Activated CD4-positive, alpha-beta memory T cell treated with anti-CD3 and anti-CD28 coated beads for 36 hours (primary cell): Measurements from ENCODE around the gene KLHDC10. TPM values are rescaled to one million over a fixed set of nuclear protein-coding genes. Genes with fewer than 3 reads are reported as not detected.
A peak's percentile ranks its signal among the peaks of the same experiment; 100 is the strongest.

Source experiments
- CTCF ChIA-PET: fragments of 350-600 bp; sonication (Branson Sonifier 250); formaldehyde crosslinking; loops from one replicate; lab custom pipeline; 2021; ENCODE audit warnings: antibody characterized with exemption, inconsistent platforms; lab: Charles Lee
- POLR2A ChIA-PET: fragments of 350-600 bp; sonication (Branson Sonifier 250); formaldehyde crosslinking; loops from one replicate; lab custom pipeline; 2021; ENCODE audit warnings: antibody characterized with exemption; lab: Charles Lee
- DNase-seq: peaks from one replicate; pipeline ENCODE4 v3.0.0-alpha.2; 2020
- H3K27ac Mint-ChIP-seq: one replicate; pipeline ENCODE4 v1.8.0; 2021; ENCODE audit warnings: mixed read lengths
- H3K27me3 Mint-ChIP-seq: one replicate; pipeline ENCODE4 v1.8.0; 2021; ENCODE audit warnings: mixed read lengths
- H3K36me3 Mint-ChIP-seq: one replicate; pipeline ENCODE4 v1.8.0; 2021; ENCODE audit warnings: mixed read lengths
- H3K4me1 Mint-ChIP-seq: one replicate; pipeline ENCODE4 v1.8.0; 2021; ENCODE audit warnings: low read depth, mixed read lengths
- H3K4me3 Mint-ChIP-seq: one replicate; pipeline ENCODE4 v1.8.0; 2021; ENCODE audit warnings: mild to moderate bottlenecking, mixed read lengths
- H3K9me3 Mint-ChIP-seq: one replicate; pipeline ENCODE4 v1.8.0; 2021; ENCODE audit warnings: mixed read lengths
- intact Hi-C: fragments of 100-400 bp; cut with micrococcal nuclease; formaldehyde crosslinking; loops from one replicate; pipeline ENCODE4 v1.15.1; 2023
- total RNA-seq, 2 experiments: library from RNA; stranded (reverse); gene quantifications; one replicate each; pipeline ENCODE4 v1.2.3, GENCODE V29; 2021

KLHDC10 gene
- total RNA-seq, 2 experiments from 2014 or later: 16.4 to 16.8 TPM

GRCh38 chr7:130154131-130154500 is 83.8 kb downstream of the KLHDC10 start:
- CTCF ChIA-PET: no interaction called here
- Mint-ChIP-seq H3K4me1 (no peaks in the 10 kb centered on the region), H3K36me3 (peaks cover 15% of the 10 kb centered on the region), H3K27me3 (peaks cover 7% of the 10 kb centered on the region), H3K4me3 (no peak overlapping the region), H3K27ac (no peak overlapping the region), H3K9me3 (peaks cover 11% of the 10 kb centered on the region)
- POLR2A ChIA-PET: no interaction called here
- DNase-seq: no peak
- intact Hi-C loops: no loop called here

GRCh38 chr7:130154501-130155317 is 84.4 kb downstream of the KLHDC10 start:
- Mint-ChIP-seq H3K4me1 (no peaks in the 10 kb centered on the region), H3K27me3 (peaks cover 6% of the 10 kb centered on the region), H3K36me3 (peaks cover 20% of the 10 kb centered on the region), H3K9me3 (peaks cover 11% of the 10 kb centered on the region), H3K4me3 (no peak overlapping the region), H3K27ac (no peak overlapping the region)
- intact Hi-C loops: no loop called here
- CTCF ChIA-PET: no interaction called here
- POLR2A ChIA-PET: no interaction called here
- DNase-seq: no peak

GRCh38 chr7:130156140-130156539 is 85.8 kb downstream of the KLHDC10 start:
- intact Hi-C loops: no loop called here
- no peaks in the 10 kb centered on the region for H3K4me1 Mint-ChIP-seq
- CTCF ChIA-PET: no interaction called here
- no peak overlapping the region for H3K4me3 Mint-ChIP-seq
- no peak for DNase-seq
- peaks cover 3% of the 10 kb centered on the region for H3K27me3 Mint-ChIP-seq
- POLR2A ChIA-PET: no interaction called here
- peaks cover 21% of the 10 kb centered on the region for H3K9me3 Mint-ChIP-seq
- no peak overlapping the region for H3K27ac Mint-ChIP-seq
- H3K36me3 Mint-ChIP-seq: peaks cover 34% of the 10 kb centered on the region

GRCh38 chr7:130157700-130158099 is 87.4 kb downstream of the KLHDC10 start:
- Mint-ChIP-seq H3K27me3 (peaks cover 3% of the 10 kb centered on the region), H3K9me3 (peaks cover 21% of the 10 kb centered on the region), H3K4me1 (no peaks in the 10 kb centered on the region), H3K4me3 (no peak overlapping the region), H3K27ac (no peak overlapping the region), H3K36me3 (peaks cover 46% of the 10 kb centered on the region)
- ChIA-PET POLR2A (interaction anchor here (0.6 to 1.2 kb wide), 2 partner anchors 11 to 47 kb away, joined by 3 read pairs; no protein-coding TSS in a partner anchor), CTCF (no interaction called here)
- DNase-seq: no peak
- intact Hi-C loops: no loop called here

- H3K27ac Mint-ChIP-seq: no peak overlapping the region
- no peaks in the 10 kb centered on the region for H3K4me1 Mint-ChIP-seq
- CTCF ChIA-PET: interaction anchor here (1.1 kb wide), 1 partner anchor 11 kb away, joined by 3 read pairs; no protein-coding TSS in a partner anchor
- H3K27me3 Mint-ChIP-seq: peaks cover 3% of the 10 kb centered on the region
- no peak for DNase-seq
- peaks cover 21% of the 10 kb centered on the region for H3K9me3 Mint-ChIP-seq
- POLR2A ChIA-PET: no interaction called here
- H3K36me3 Mint-ChIP-seq: peaks cover 62% of the 10 kb centered on the region
- intact Hi-C loops: no loop called here
- H3K4me3 Mint-ChIP-seq: no peak overlapping the region
Measured at GRCh38 chr7:130160023-130160422, 89.7 kb downstream of the KLHDC10 start.

- H3K4me1 Mint-ChIP-seq: no peaks in the 10 kb centered on the region
- peaks cover 2% of the 10 kb centered on the region for H3K27me3 Mint-ChIP-seq
- H3K27ac Mint-ChIP-seq: no peak overlapping the region
- no peak for DNase-seq
- no peak overlapping the region for H3K4me3 Mint-ChIP-seq
- H3K36me3 Mint-ChIP-seq: peaks cover 66% of the 10 kb centered on the region
- CTCF ChIA-PET: interaction anchor here (0.6 to 1.1 kb wide), 3 partner anchors 11 to 556 kb away, joined by 3 read pairs; no protein-coding TSS in a partner anchor
- H3K9me3 Mint-ChIP-seq: peaks cover 20% of the 10 kb centered on the region
- POLR2A ChIA-PET: interaction anchor here (0.6 kb wide), 1 partner anchor 17 kb away, joined by 3 read pairs; no protein-coding TSS in a partner anchor
- intact Hi-C loops: no loop called here
Measured at GRCh38 chr7:130160455-130160854, 90.1 kb downstream of the KLHDC10 start.

- Mint-ChIP-seq H3K9me3 (peaks cover 14% of the 10 kb centered on the region), H3K27ac (no peak overlapping the region), H3K27me3 (no peaks in the 10 kb centered on the region), H3K4me1 (no peaks in the 10 kb centered on the region), H3K4me3 (no peak overlapping the region), H3K36me3 (peaks cover 66% of the 10 kb centered on the region)
- ChIA-PET CTCF (no interaction called here), POLR2A (no interaction called here)
- DNase-seq: no peak
- intact Hi-C loops: no loop called here
Measured at GRCh38 chr7:130162196-130162595, 91.9 kb downstream of the KLHDC10 start.

GRCh38 chr7:130174237-130174959 is 104.1 kb downstream of the KLHDC10 start:
- H3K27me3 Mint-ChIP-seq: no peaks in the 10 kb centered on the region
- H3K4me1 Mint-ChIP-seq: no peaks in the 10 kb centered on the region
- H3K36me3 Mint-ChIP-seq: peaks cover 32% of the 10 kb centered on the region
- H3K9me3 Mint-ChIP-seq: no peaks in the 10 kb centered on the region
- no peak for DNase-seq
- intact Hi-C loops: no loop called here
- ChIA-PET CTCF (interaction anchor here (0.6 kb wide), 1 partner anchor 16 kb away, joined by 3 read pairs; no protein-coding TSS in a partner anchor), POLR2A (no interaction called here)
- no peak overlapping the region for H3K27ac Mint-ChIP-seq
- H3K4me3 Mint-ChIP-seq: no peak overlapping the region

GRCh38 chr7:130178251-130178650 is 107.9 kb downstream of the KLHDC10 start:
- Mint-ChIP-seq H3K9me3 (no peaks in the 10 kb centered on the region), H3K27me3 (no peaks in the 10 kb centered on the region), H3K27ac (no peak overlapping the region), H3K36me3 (peaks cover 45% of the 10 kb centered on the region), H3K4me1 (peaks cover 26% of the 10 kb centered on the region), H3K4me3 (no peak overlapping the region)
- DNase-seq: no peak
- intact Hi-C loops: no loop called here
- ChIA-PET CTCF (no interaction called here), POLR2A (interaction anchor here (1.1 kb wide), 1 partner anchor 26 kb away, joined by 3 read pairs; no protein-coding TSS in a partner anchor)

- Mint-ChIP-seq H3K27ac (no peak overlapping the region), H3K36me3 (peaks cover 42% of the 10 kb centered on the region), H3K4me3 (no peak overlapping the region), H3K27me3 (no peaks in the 10 kb centered on the region), H3K4me1 (peaks cover 31% of the 10 kb centered on the region), H3K9me3 (no peaks in the 10 kb centered on the region)
- no peak for DNase-seq
- CTCF ChIA-PET: no interaction called here
- intact Hi-C loops: loop anchor here (1.0 to 10.0 kb wide), 9 partner anchors 26 to 745 kb away; partner anchors contain the start of genes STRIP2, TMEM209 and UBE2H
- POLR2A ChIA-PET: interaction anchor here (2.3 kb wide), 1 partner anchor 26 kb away, joined by 8 read pairs; the partner anchor contains the start of gene TMEM209
Measured at GRCh38 chr7:130179631-130180030, 109.3 kb downstream of the KLHDC10 start.

GRCh38 chr7:130180571-130181262 is 110.4 kb downstream of the KLHDC10 start:
- peak overlapping the region; percentile 86 for H3K27ac Mint-ChIP-seq
- peak; percentile 79 for DNase-seq
- H3K36me3 Mint-ChIP-seq: peaks cover 46% of the 10 kb centered on the region
- H3K4me3 Mint-ChIP-seq: no peak overlapping the region
- CTCF ChIA-PET: interaction anchor here (1.4 to 1.6 kb wide), 2 partner anchors 111 to 577 kb away, joined by 3 read pairs; partner anchors contain the start of gene KLHDC10
- POLR2A ChIA-PET: interaction anchor here (2.3 kb wide), 1 partner anchor 25 kb away, joined by 8 read pairs; the partner anchor contains the start of gene TMEM209
- H3K27me3 Mint-ChIP-seq: no peaks in the 10 kb centered on the region
- no peaks in the 10 kb centered on the region for H3K9me3 Mint-ChIP-seq
- peaks cover 33% of the 10 kb centered on the region for H3K4me1 Mint-ChIP-seq
- intact Hi-C loops: loop anchor here (1.0 to 10.0 kb wide), 9 partner anchors 25 to 746 kb away; partner anchors contain the start of genes STRIP2, TMEM209 and UBE2H
